ENCODE measurements around the gene DUXB. TPM values are rescaled to one million over a fixed set of nuclear protein-coding genes. Genes with fewer than 3 reads are reported as not detected.

Gene DUXB
- total and polyA plus RNA-seq, 2 of the 13 experiments (the other 11 are each of a cell fraction or from before 2014, with no cell fraction given) = not detected

GRCh38 chr16:75687361-75687760 lies 13.9 kb downstream of the DUXB start (continued):
- TF ChIP-seq REST (IDR thresholded peaks at IDR 0.05; ENCODE audit: borderline replicate concordance in 1 of 2, low read depth in 1 of 2, low read length in 2 of 2) (no peak), MZF1 (CRISPR knock-in tag; IDR thresholded peaks at IDR 0.05; ENCODE audit: borderline replicate concordance) (no peak), USF2 (IDR thresholded peaks at IDR 0.05; ENCODE audit: low read depth, low read length) (no peak), USF2 (CRISPR knock-in tag; IDR thresholded peaks at IDR 0.05; ENCODE audit: borderline replicate concordance) (no peak), SATB2 (CRISPR knock-in tag; IDR thresholded peaks at IDR 0.05) (no peak), ZFAT (CRISPR knock-in tag; conservative IDR thresholded peaks at IDR 0.05) (no peak), ZFY (CRISPR knock-in tag; IDR thresholded peaks at IDR 0.05) (no peak), BCL3 (CRISPR knock-in tag; IDR thresholded peaks at IDR 0.05) (no peak), PAX8 (CRISPR knock-in tag; IDR thresholded peaks at IDR 0.05; ENCODE audit: borderline replicate concordance) (no peak), NFKB2 (CRISPR knock-in tag; IDR thresholded peaks at IDR 0.05; ENCODE audit: borderline replicate concordance) (no peak)
